ENCODE results near the gene ABHD12.

DNA sequence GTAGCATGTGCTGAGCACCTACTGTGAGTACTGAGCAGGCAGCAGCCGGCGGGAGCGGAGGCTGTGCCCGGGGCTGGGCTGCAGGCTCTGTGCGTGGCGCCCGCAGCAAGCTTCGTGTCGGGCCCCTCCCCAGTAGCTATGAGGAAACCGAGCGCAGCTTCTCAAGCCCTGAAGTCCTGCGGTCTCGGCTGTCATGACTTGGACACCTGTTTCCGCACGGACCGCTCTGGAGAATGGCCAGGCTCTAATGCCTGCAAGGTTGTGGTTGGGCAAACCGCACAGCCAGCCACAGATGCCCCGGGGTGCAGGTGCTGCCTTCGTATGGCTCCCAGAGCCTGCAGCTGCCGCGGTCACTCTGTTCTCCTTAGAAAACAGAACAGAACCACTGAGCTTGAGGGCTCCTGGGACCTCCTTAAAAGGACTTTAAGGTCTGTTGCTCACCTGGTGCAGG lies 109.1 kb downstream of the ABHD12 start:
- TF ChIP-seq, protein P1, sequence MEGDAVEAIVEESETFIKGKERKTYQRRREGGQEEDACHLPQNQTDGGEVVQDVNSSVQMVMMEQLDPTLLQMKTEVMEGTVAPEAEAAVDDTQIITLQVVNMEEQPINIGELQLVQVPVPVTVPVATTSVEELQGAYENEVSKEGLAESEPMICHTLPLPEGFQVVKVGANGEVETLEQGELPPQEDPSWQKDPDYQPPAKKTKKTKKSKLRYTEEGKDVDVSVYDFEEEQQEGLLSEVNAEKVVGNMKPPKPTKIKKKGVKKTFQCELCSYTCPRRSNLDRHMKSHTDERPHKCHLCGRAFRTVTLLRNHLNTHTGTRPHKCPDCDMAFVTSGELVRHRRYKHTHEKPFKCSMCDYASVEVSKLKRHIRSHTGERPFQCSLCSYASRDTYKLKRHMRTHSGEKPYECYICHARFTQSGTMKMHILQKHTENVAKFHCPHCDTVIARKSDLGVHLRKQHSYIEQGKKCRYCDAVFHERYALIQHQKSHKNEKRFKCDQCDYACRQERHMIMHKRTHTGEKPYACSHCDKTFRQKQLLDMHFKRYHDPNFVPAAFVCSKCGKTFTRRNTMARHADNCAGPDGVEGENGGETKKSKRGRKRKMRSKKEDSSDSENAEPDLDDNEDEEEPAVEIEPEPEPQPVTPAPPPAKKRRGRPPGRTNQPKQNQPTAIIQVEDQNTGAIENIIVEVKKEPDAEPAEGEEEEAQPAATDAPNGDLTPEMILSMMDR (IDR thresholded peaks at IDR 0.05): no peak
- TF ChIP-seq POLR2A (IDR thresholded peaks at IDR 0.05): no peak
